GM21717 (cell line): Measurements from ENCODE around the gene ATG5.
A peak's percentile ranks its signal among the peaks of the same experiment; 100 is the strongest.

Source experiments
- ATAC-seq: cut with Tn5 transposase; IDR thresholded peaks from one replicate; pipeline ENCODE4 v1.9.1; 2021; ENCODE audit warnings: mild to moderate bottlenecking, moderate library complexity; ENCODE audit not compliant: unreplicated experiment

The ATG5 gene

DNA sequence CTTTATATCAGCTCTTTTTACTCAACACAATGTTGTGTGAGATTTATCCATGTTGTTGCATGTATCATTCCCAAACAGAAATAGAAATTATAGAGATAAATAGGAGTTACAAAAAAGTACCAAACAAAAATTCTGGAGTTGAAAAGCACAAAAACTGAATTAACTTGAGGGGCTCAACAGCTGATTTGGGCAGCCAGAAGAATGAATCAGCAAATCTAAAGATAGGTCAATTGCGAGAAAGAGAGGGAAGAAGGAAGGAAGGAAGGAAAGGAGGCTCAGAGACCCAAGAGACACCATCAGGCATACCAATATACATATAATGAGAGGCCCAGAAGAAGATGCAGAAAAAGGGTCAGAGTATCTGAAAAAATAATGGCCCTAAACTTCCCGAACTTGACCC lies 98.9 kb downstream of the ATG5 start:
- no peak for ATAC-seq

GRCh38 chr6:106225581-106225980 lies 100.0 kb downstream of the ATG5 start:
- no peak for ATAC-seq

DNA sequence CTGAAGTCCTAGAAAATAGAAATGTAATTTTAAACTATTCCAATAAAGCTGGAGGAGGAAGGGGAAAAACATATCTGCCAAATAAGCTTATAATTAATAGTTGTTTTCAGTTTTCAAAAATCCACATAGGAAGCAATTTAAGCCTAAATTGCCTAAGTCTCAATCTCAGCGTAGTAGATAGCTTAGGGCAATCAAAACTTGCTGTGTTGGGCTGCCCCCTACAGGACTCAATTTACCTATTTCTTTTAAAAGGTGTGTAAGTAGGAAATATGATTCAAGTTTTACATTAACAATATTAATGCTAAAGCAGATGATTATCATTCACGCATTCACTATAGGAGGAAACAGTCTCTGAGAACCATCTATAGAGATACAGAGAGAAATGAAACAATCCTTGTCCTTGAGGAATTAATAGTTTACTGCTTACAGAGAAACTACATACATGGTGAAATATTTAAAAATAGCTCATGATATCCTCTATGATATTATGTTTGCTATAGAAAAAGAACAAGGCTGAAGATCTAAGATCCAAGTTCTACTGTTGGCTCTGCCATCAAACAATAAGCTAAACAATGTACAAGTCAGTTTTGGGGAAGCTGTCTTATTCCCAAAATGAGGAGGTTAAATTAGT lies 102.1 kb downstream of the ATG5 start:
- no peak for ATAC-seq

GRCh38 chr6:106220485-106220884 lies 105.1 kb downstream of the ATG5 start:
- ATAC-seq: peak; percentile 77

DNA sequence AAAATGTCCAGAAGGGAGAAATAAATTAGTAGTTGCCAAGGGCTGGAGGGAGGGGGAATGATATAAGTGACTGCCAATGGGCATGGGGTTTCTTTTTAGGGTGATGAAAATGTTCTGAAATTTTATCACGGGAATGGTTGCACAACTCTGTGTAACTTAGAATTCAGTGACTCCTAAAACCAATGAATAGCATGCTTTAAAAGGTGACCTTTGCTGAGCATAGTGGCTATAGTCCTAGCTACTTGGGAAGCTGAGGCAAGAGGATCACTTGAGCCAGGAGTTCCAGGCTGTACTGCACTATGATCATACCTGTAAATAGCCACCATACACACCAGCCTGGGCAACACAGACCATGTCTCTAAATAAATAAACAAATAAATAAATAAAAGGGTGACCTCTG lies 109.0 kb downstream of the ATG5 start:
- ATAC-seq: no peak

DNA sequence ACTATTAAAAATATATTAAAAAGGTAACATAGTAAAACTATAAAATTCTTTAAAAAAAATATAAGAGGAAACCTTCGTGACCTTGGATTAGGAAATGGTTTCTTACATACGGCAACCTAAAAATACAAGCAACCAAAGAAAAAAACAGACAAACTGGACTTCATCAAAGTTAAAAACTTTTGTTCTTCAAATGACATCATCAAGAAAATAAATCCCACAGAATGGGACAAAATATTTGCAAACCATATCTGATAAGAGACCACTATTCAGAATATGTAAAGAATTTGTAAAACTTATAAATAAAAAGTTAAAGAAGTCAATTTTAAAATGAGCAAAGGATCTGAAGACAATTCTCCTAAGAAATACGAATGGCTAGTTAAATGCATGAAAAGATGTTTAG lies 110.0 kb downstream of the ATG5 start:
- ATAC-seq: no peak

DNA sequence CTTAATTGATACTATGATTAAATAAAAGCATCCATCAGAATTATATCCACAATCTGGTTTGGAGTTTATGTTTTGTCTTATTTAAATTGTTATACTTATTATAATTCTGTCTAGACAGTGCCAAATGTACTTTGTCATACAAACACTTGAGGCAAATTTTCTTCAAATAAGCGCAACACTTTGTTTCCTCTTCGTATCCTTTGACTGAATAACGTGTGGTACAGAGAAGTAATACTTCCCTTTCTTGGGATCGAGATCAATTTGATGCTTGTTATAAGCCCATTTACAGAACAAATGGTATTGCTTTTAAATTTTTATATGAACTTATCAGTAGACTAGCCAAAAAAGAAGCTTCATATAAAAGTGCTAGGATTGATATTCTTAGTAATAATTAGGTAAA lies 111.0 kb downstream of the ATG5 start:
- no peak for ATAC-seq

GRCh38 chr6:106213660-106214289 lies 111.8 kb downstream of the ATG5 start:
- no peak for ATAC-seq

GRCh38 chr6:106212576-106212975 lies 113.0 kb downstream of the ATG5 start:
- ATAC-seq: no peak

DNA sequence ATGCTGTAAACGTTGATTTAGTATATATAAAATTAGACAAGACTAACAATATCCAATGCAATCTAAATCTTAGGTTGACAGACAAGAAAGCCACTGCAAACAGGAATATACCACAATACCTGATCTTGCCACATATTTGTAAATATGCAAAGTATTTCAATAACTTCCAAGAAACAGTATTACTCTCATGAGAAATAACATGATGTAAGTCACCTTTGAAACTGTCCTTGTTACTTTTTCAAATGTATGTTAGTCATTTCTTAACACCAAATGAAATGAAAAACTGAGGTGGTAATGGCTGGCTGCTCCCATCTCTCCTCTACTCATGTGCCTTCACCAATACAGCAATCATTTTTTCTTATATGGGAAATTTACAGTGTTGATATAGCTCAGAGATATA lies 118.7 kb downstream of the ATG5 start:
- ATAC-seq: peak; percentile 77

- no peak for ATAC-seq
Measured at GRCh38 chr6:106204961-106205360, 120.6 kb downstream of the ATG5 start.

GRCh38 chr6:106199998-106200397 lies 125.6 kb downstream of the ATG5 start:
- no peak for ATAC-seq

DNA sequence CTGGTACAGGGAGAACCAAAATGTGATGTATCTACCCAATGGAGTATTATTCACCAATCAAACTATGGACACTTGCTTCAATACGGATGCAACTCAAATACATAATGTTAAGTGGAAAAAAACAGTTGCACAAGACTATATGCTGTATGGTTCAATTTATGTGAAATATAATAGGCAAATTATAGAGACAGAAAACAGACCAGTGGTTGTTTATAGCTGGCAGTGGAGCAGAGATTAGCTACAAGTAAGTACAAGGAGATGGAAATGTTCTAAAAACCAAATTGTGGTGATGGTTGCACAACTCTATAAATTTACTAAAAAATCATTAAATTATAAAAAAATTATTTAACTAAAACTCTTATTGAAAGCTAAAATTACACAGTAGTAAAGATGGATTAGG lies 126.2 kb downstream of the ATG5 start:
- no peak for ATAC-seq

- no peak for ATAC-seq
Measured at GRCh38 chr6:106197441-106197840, 128.1 kb downstream of the ATG5 start.

- no peak for ATAC-seq
Measured at GRCh38 chr6:106194949-106195921, 130.3 kb downstream of the ATG5 start.

DNA sequence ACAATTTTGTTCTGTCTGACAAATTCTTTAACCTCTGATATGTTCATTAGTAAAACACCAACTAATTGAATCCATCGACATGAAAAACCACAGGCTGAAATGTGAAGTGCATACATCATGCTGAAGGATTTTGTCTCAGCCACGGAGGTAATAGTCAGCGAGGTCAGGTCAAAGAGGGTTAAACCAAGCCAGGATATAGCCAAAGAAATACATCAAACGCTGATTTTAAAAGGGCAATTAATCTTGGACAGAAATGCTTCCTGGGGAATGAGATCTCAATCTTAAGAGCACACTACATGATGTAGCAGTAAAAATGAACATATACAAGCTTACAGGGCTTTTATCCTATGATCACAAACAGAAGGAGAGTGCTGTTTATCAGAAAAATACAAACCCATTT lies 132.7 kb downstream of the ATG5 start:
- ATAC-seq: no peak

DNA sequence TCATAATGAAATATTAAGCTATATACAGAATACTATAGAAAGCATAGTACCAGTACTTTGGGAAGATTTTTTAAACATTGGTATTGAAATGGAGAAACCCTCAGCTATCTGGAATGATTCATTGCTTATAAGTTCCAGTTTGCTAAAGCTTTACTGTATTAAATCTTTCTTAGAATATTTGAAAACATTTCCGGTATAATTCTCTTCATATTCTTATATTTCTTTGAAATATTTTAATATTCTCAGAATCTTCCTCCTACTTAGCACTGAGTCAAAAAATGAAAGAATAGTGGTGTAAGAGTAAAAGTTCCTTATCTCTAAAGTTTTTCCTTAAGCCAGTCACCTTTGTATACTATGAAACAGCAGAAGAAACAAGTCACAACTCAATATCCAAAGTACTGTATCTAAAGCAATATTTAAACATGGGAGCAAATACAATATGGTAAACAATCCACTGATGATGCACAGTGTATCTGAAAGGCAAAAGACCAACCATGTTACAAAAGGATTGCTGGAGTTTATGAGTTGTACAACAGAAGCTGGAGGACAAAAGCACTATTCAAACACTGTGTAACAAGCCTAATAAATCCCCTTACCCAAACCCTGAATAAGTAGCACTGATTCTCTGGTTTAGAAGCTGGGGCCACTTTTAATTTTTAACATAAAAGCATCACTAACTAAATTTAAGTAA lies 137.3 kb downstream of the ATG5 start:
- ATAC-seq: no peak

GRCh38 chr6:106187424-106187982 lies 138.1 kb downstream of the ATG5 start:
- ATAC-seq: no peak

DNA sequence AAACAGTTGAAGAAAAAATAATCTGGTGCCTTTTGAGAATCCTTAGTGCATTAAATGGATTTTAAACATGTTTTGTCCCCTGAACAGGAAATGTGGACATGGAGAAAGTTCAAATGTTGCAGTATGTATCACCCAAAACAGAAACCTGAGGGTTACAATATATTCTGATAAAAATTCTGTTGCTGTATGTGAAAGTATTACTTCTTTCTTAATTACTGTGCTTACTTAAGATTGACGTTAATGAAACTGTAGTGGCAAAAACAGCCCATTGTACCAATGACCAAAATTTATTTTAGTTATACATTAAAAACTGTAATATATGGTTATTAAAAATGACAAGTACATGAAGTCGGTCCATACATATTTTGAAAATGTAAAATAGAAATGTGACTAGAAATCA lies 138.8 kb downstream of the ATG5 start:
- no peak for ATAC-seq

GRCh38 chr6:106186172-106186571 lies 139.4 kb downstream of the ATG5 start:
- ATAC-seq: no peak

- no peak for ATAC-seq
Measured at GRCh38 chr6:106185615-106186014, 139.9 kb downstream of the ATG5 start.
